ENCODE data around the gene COPE. TPM values are rescaled to one million over a fixed set of nuclear protein-coding genes. Genes with fewer than 3 reads are reported as not detected.

Gene COPE
- polyA plus RNA-seq, 3 donors: 118 to 145 (median 140) TPM

- no peak for DNase-seq
Measured at GRCh38 chr19:18869781-18870530, 49.2 kb downstream of the COPE start.

- DNase-seq: no peak
Measured at GRCh38 chr19:18869023-18869618, 50.1 kb downstream of the COPE start.

- DNase-seq: no peak
Measured at GRCh38 chr19:18868380-18869022, 50.7 kb downstream of the COPE start.

- no peak for DNase-seq
Measured at GRCh38 chr19:18867751-18868150, 51.4 kb downstream of the COPE start.

- no peak for DNase-seq
Measured at GRCh38 chr19:18867199-18867598, 52.0 kb downstream of the COPE start.

GRCh38 chr19:18866800-18867123 lies 52.4 kb downstream of the COPE start:
- no peak for DNase-seq

- DNase-seq: no peak
Measured at GRCh38 chr19:18865973-18866799, 53.0 kb downstream of the COPE start.

- no peak for DNase-seq
Measured at GRCh38 chr19:18865106-18865972, 53.8 kb downstream of the COPE start.

GRCh38 chr19:18863843-18864362 lies 55.3 kb downstream of the COPE start:
- no peak for DNase-seq

GRCh38 chr19:18862976-18863842 lies 56.0 kb downstream of the COPE start:
- DNase-seq: no peak

- DNase-seq: no peak
Measured at GRCh38 chr19:18861917-18862316, 57.3 kb downstream of the COPE start.

- no peak for DNase-seq
Measured at GRCh38 chr19:18861235-18861634, 58.0 kb downstream of the COPE start.

GRCh38 chr19:18860725-18861124 lies 58.5 kb downstream of the COPE start:
- no peak for DNase-seq

GRCh38 chr19:18860302-18860700 lies 58.9 kb downstream of the COPE start:
- DNase-seq: no peak

- no peak for DNase-seq
Measured at GRCh38 chr19:18859676-18860301, 59.4 kb downstream of the COPE start.

GRCh38 chr19:18858906-18859646 lies 60.1 kb downstream of the COPE start:
- no peak for DNase-seq

- DNase-seq: no peak
Measured at GRCh38 chr19:18857223-18857622, 62.0 kb downstream of the COPE start.

GRCh38 chr19:18856385-18857126 lies 62.6 kb downstream of the COPE start:
- DNase-seq: peak; percentile 51

Data from renal pelvis (tissue), 4 donors.